Activated T-cell treated with anti-CD3 and anti-CD28 coated beads for 1 hour (primary cell): ENCODE measurements around the gene DZIP1L.
"Not testable (repeated sequence)": the region's sequence is repeated elsewhere in the genome, so short reads cannot be mapped to it uniquely, and the experiment has no call there.

Experiments used
- DNase-seq: peaks from one replicate; pipeline ENCODE4 v3.0.0-alpha.2; 2020; ENCODE audit warnings: low read depth

The DZIP1L gene, protein sequence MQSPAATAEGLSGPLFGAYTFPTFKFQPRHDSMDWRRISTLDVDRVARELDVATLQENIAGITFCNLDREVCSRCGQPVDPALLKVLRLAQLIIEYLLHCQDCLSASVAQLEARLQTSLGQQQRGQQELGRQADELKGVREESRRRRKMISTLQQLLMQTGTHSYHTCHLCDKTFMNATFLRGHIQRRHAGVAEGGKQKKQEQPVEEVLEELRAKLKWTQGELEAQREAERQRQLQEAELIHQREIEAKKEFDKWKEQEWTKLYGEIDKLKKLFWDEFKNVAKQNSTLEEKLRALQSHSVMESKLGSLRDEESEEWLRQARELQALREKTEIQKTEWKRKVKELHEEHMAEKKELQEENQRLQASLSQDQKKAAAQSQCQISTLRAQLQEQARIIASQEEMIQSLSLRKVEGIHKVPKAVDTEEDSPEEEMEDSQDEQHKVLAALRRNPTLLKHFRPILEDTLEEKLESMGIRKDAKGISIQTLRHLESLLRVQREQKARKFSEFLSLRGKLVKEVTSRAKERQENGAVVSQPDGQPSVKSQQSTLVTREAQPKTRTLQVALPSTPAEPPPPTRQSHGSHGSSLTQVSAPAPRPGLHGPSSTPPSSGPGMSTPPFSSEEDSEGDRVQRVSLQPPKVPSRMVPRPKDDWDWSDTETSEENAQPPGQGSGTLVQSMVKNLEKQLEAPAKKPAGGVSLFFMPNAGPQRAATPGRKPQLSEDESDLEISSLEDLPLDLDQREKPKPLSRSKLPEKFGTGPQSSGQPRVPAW

DNA sequence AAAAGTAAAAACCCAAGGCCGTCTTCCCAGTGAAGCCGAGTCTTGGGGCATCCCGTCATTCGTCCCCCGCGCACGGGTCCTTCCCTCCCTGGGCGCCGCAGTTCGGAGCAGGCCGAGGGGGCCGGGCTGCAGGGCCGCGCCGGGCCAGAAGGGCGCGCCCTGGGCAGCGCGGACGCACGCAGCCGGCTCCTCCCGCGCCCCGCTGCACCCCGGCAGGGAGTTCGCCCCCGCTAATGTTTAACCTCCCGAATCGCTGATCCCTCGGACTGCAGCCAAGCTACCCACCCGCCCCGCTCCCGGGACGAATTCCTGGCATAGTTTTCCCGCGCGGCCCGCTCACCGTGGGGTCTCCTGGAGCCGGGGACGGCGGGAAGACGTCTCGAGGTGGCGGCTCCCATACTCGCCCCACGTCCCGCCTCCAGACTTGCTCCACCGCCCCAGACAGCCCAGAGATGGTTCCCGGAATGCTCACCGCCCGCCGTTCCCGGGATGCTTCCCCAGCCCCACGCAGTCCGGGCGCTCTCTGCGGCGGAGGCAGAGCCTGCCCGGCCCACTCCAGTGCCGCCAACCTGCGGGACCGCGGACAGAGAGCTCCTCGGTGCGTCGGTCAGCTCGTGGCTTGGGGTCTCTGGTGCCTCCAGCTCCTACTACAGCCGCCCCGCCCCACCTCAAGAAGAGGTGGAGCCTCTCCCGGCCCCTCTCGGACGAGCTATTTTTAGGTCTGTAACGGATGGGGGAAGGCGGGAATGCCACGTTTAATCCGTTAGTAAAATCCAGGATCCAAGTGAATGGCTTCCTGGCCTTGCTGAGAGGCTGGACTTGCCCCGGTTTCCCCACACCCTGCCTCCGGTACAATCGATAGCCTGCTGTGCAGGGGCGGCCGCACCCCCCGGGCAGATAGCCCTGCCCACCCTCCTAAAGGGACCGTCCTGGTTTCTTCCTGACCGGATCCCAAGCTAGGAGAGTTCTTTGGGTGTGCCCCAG, at the start of gene DZIP1L:
Gene DZIP1L, minus strand, starts transcription at position 621 of the 984 bp plus-strand sequence. CDS start 11,637 bp downstream, outside the sequence.
- DNase-seq: no peak

DNA sequence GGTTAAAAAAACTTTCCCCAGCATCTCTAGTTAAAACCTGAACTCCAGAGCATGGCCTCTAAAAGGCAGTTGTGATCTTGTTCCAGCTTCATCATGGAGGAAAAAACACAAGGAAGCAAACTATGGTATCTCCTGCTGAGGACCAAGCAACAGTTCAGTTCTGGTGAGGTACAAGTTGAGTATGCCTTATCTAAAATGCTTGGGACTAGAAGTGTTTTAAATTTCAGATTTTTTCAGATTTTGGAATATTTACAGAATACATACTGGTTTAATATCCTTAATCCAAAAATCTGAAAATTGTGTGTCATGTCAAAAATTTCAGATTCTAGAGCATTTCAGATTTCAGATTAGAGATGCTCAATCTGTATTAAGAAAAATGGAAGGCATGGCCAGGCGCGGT, 49.7 kb upstream of the DZIP1L start:
- DNase-seq: no peak

DNA sequence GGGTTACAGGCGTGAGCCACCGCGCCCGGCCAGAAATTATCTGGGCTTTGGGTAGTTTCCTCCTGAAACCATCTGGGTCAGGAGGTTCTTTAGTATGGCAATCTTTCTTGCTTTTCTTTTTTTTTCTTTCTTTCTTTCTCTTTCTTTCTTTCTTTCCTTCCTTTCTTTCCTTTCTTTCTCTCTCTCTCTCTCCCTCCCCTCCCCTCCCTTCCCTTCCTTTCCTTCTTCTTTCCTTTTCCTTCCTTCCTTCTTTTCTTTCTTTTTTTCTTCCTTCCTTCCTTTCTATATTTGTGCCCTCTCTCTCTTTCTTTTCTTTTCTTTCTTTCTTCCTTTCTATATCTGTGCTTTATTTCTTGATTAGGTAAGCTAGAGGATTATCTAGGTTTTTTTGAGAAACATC, 42.3 kb upstream of the DZIP1L start:
- no peak for DNase-seq

DNA sequence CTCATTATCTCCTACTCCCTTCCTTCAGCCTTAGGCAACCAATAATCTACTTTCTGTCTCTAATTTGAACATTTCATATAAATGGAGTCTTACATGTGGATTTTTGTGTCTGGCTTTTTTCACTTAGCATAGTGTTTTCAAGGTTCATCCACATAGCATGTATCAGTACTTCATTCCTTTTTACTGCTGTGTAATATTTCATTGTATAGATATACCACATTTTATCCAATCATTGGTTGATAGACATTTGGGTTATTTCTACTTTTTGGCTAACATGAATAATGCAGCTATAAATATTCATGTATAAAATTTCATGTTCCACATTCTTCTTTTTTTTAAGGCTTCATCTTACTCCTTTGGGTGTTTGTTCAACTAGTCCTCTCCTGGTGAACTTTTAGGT, 39.1 kb upstream of the DZIP1L start:
- no peak for DNase-seq

DNA sequence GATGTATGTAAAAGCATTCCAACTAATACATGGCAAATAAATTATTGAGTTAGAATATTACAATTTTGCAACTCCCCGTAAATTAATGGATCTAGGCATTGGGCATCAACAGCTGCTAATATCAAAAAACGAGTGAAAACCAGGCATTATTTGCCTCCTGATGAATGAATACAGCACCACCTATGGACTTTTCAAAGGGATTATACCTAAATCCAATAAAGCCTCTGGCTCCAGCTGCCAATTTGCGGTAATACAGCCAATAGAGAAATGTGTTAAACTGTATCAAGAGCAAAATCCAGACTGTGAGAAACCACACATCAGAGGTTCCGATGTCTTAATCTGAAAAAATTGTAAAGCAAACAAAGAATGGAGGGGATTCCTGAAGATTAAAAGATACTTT, 33.1 kb upstream of the DZIP1L start:
- DNase-seq: no peak

DNA sequence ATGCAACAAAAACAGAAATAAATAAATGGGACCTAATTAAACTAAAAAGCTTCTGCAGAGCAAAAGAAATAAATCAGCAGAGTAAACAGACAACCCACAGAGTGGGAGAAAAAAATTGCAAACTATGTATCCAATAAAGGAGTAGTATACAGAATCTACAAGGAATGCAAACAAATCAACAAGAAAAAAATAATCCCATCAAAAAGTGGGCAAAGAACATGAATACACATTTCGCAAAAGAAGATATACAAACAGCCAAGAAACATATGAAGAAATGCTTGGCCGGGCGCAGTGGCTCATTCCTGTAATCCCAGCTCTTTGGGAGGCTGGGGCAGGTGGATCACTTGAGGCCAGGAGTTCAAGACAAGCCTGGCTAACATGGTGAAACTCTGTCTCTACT, 26.8 kb upstream of the DZIP1L start:
- DNase-seq: not testable (repeated sequence)

DNA sequence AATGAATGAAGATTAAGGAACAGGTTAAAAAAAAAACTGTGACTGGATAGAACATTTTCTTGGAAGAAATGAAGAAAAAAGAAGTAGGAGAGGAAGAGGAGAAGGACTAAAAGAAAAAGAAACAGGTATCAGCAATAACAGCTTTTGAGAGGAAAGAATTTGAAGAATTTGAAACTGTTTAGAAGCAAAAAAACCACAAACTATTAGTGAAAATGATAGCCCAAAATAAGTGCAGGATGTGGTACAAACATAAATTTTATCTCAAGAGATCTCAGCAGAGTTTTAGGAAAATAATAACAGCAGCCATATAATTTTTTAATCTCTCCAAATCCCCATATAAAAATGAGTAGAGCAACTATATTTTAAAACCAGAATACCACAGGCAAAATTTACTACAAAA, 25.5 kb upstream of the DZIP1L start:
- no peak for DNase-seq

DNA sequence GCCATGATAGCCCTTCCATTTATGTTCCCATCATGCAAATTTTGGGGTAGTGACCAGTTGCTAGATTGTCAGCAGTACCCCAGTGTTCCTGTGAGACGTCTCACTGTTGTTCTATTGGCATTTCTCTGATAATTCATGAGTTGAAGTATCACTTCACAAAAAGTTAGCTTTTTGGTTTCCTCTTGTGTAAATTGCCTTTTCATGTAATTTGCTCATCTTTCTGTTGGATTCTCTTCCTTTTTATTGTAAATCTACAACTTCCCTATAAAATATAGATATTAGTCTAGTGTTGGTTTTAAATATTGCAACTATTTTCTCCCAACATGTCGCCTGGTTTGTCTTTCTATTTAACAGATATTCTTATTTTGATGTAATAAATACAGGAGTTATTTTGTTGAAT, 24.3 kb upstream of the DZIP1L start:
- no peak for DNase-seq

DNA sequence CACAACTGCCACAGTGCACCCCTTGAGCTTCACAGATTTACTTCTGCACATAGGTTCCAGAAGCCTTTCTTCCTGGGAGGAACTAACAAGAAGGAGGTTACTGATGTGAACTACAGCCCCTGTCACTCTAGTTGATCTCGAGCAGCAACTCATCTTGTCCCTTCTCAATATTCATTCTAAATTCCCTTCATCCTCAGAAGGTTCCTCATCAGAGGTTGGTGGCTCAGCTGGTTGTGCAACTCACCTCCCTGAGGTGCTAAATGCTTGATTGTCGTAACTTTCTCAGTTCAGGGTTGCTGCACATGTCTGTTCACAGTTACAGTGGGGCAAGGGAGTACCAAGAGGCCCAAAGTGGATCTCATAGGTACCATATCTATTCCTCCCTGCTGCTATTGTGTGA, 22.5 kb upstream of the DZIP1L start:
- DNase-seq: no peak

DNA sequence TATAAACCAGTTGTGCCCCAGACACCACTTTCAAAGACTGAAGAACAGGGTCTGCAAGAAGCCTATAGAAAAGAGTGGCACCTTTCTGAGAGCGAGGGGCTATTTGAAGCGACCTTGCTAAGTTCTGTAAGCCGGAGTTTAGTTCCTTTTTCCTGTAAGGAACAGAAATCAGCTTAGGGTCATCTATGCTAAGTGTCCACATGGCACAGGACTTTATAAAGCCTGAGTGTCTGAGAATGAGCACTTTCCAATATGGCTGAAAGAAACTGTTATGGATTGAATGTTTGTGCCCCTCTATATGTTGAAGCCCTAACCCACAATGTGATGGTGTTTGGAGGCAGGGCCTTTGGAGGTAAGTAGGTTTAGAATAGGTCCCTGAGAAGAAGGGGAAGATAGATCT, 20.8 kb upstream of the DZIP1L start:
- DNase-seq: no peak

DNA sequence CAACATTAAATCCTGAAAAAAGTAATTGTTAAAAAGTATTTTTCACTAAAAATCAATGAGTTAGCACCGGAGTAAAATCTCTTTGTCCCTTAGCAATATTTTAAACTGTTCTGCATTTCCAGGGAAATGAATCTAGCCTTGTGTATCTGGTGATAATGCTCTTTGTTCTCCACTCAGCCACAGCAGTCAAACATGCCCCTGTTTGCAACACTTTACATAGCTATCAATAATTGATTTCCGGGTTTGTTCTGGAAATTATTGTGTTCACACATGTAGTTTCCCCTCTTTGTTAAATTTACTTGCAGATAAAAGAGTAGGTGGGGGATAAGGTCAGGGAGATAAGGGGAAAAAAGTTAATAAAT, 20.4 kb upstream of the DZIP1L start:
- DNase-seq: no peak

DNA sequence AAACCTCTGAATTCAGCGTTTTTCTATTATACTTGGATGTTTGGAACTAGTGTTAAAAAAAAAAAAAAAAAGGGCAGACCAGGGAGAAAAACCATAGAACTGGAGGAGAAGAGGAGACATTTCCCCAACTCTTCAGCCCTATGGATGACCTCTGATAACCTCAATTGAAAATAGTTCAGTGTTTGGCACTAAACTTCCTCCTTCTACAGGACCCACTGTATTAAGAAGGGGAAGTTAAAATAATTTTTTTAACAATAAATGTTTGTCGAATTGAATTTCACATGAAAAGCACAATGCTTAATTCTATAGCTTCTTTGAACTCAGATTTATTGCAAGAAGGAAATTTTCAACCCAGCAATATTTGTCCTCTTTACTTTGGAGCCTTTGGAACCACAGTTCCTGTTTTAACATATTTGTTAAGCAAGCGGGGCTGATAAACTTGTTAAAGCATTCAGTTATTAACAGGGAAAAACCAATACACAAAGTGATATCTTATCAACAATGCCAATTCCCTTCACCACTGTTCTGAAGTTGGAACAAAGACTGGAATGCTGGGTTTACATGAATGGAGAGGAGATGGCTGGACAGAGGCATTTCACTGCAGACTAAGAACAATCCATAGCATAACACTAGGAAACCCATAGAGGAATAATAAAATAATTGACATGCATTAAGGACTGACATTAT, 19.9 kb upstream of the DZIP1L start:
- no peak for DNase-seq

DNA sequence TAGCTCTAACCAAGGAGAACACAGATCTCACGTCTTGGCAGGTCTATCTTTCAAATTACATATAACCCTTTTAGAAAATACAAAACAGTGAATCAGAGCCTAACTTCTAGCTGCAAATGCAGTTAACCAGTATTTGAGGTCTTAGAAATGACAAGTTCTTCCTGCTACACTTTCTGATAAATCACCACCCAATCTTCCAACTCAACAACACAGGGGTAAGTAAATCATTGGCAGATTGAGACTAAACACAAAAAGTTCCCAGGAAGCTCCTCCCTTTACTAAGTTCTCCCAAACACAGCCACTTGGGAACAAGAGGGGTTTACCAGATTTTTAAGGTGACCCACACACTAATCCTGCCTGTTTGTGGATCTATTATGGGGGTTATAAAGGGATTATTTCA, 16.8 kb upstream of the DZIP1L start, which contains the start of gene A4GNT:
Gene A4GNT, minus strand, starts transcription at position 152 of the 400 bp plus-strand sequence. CDS start 1,134 bp downstream, outside the sequence.
- no peak for DNase-seq

DNA sequence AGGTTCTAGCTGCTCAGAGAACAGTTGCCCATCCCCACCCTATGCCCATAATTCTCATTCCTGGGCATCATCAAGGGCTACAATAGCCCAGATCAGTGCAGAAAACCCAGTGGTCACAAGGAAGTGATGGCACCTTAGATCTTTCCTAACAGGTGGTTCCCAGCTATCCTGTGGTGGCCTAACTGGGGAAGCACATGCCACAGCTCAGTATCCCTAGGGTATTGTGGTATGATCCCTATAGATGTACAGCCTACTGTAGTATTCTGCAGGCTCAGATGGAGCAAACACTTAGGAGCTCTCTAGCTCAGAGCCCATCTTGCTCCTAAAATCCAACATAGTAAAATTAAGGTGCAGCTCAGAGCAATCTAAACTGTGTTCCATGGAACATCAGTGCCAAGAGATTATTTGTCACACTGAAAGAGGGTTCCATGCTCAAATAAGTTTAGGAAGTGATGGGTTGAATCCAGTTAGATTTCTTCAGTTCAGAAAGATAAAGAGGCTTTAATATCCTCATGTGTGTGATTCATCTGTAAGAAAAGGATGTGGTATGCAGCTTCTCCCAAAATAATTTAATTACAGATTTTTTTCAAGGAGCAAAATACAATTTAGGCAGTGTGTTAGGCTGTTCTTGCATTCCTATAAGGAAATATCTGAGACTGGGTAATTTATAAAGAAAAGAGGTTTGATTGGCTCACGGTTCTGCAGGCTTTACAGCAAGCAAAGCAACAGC, 12.4 kb upstream of the DZIP1L start:
- no peak for DNase-seq

DNA sequence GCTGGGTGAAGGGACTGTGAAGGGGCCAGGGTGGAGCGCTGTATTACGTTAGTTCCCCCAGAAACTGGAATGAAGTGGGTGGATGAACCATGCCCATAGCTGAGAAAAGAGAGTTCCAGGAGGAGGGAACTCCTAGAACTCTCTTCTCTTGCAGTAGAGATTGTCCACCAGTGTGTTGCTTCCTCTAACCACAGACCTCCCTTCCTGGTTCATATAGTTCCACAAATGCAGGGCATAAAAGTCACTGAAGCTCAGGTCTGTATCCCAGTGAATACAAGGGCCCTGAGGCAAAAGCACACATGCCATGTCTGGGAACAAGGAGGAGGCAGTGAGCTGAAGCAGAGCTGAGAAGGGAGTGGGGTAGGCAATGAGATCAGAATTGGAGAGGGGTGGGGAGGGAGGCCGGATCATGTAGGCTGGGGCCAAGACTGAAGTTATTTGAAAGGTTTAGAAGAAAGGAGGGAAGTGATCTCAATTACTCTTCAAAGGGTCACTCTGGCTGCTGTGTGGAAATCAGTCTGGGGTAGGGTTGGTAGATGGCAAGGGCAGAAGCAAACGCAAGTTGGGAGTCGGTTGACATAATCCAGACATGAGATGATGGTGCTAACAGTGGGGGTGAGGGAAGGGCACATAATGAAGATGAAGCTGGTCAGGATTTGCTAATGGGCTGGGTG, 10.3 kb upstream of the DZIP1L start:
- DNase-seq: no peak

DNA sequence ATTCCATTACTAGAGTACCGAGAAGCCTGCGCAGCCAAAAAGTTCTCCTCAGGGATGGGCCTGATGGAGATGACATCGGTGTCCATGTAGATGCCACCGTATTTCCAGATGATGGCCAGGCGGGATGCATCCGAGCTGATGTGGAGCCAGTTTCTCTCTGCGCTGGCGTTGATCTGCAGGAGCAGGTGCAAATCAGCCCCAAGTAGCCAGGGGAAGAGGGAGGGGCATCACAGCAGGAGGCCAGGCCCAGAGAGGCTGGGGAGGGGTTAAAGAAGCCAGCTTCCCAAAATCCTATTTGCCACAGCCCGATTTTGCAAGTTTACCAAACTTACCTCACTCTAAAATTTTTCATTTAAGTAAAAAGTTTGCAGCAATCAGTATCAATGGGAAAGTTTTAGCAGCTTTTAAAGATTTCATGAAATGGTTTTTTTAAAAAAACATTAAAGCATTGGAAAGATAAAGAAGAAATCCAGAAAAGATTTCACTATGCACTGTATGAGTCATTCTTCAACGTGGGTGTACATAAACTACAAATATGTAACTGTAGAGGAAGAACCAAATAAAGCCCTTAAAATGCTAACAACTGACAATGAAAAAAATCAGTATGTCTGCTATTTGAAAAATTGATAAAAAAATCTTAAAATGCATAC, 9.4 kb upstream of the DZIP1L start:
- no peak for DNase-seq

DNA sequence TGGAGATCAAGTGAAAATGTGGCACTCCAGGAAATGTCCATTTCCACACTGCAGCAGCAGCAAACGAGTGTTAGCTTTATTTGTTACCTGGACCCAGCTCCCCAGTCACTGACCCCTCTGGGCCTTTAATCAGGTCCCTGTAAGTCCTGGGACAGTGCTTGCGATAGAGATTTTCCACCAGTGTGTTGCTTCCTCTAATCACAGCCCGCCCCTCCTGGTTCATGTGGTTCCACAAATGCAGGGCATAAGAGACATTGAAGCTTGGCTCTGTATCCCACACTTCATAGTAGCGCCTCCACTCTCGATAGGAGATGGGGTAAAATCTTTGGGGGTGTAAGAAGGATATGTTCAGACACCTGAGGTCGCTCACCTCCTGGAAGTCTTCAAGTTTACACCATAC, 8.8 kb upstream of the DZIP1L start:
- DNase-seq: no peak

DNA sequence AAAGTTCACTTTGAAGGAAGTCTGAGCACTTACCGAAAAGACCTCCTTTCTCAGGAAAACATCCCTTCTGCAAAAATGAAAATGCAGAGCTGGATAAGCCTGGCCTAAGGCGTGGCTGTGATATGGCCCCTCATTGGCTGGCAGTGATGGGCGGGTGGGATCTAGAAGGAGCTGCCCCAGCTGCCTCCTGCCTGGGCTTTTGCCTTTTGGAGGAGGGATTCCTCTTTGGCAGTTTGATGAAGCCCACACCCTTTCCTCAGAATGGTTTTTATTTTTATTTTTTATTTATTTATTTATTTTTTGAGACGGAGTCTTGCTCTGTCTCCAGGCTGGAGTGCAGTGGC, 4.0 kb upstream of the DZIP1L start:
- DNase-seq: no peak

DNA sequence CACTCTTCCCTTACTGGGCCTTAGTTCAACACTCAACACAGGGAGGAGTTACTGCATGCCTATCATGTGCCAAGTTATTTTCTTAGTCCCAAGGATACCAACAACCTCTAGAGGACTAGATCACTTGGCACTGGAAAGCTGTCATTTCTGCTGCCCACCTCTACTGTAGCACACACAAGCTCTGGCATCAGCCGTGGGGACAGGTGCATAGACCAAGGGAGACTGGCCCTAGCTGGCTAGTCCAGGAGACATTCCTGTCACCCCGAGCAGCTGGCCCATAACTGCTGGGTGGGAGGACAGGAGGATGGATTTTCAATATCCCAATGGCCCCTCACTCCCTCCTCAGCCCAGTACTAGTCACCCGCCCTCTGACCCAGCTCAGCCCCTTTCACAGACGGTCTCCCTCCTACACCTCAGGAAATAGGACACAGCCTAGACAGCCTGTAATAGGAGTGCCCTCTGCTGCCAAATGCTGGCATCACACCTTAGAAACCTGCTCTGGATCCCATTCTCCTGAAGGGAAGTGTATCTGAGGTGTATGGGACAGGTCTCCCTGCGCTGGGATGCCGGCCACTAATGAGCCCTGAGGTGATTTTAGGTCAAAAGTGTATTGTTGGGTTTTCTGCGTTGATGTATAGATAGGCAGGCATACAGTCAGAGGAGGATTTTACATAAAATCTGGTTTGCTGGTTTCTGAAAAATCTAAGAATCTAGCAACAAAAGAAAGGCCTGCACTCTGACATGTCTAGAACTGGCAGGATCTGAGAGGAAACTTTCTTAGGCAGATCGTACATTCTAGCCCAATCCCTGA, 3.4 kb upstream of the DZIP1L start:
- peak; percentile 26 for DNase-seq
